ENCODE results near the gene ZBTB20.

GRCh38 chr3:114405202-114405990 lies 741.7 kb downstream of the ZBTB20 start:
- TF ChIP-seq, protein P1, sequence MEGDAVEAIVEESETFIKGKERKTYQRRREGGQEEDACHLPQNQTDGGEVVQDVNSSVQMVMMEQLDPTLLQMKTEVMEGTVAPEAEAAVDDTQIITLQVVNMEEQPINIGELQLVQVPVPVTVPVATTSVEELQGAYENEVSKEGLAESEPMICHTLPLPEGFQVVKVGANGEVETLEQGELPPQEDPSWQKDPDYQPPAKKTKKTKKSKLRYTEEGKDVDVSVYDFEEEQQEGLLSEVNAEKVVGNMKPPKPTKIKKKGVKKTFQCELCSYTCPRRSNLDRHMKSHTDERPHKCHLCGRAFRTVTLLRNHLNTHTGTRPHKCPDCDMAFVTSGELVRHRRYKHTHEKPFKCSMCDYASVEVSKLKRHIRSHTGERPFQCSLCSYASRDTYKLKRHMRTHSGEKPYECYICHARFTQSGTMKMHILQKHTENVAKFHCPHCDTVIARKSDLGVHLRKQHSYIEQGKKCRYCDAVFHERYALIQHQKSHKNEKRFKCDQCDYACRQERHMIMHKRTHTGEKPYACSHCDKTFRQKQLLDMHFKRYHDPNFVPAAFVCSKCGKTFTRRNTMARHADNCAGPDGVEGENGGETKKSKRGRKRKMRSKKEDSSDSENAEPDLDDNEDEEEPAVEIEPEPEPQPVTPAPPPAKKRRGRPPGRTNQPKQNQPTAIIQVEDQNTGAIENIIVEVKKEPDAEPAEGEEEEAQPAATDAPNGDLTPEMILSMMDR (IDR thresholded peaks at IDR 0.05; ENCODE audit: low read depth, low read length, poor library complexity, severe bottlenecking): no peak
- no peak for TF ChIP-seq EZH2phosphoT487 (IDR thresholded peaks at IDR 0.05; ENCODE audit: borderline replicate concordance, low read length)
